Nephron (organoid): Measurements from ENCODE around the gene SF1.

ENCODE experiments used
- H3K27ac Mint-ChIP-seq, 3 experiments: 2 replicates each; pipeline ENCODE4 v1.8.0; 2020; ENCODE audit warnings: mixed read lengths in 3 of 3, mild to moderate bottlenecking in 2 of 3, moderate library complexity in 1 of 3
- H3K27me3 Mint-ChIP-seq: 2 replicates; pipeline ENCODE4 v1.8.0; 2021; ENCODE audit warnings: low read depth, mild to moderate bottlenecking, moderate library complexity, mixed read lengths
- H3K36me3 Mint-ChIP-seq: 2 replicates; pipeline ENCODE4 v1.8.0; 2020; ENCODE audit warnings: low read depth, mixed read lengths
- H3K4me1 Mint-ChIP-seq: 2 replicates; pipeline ENCODE4 v1.8.0; 2020; ENCODE audit warnings: mixed read lengths
- H3K4me3 Mint-ChIP-seq, 3 experiments: 2 replicates each; pipeline ENCODE4 v1.8.0; 2020; ENCODE audit warnings: mild to moderate bottlenecking in 3 of 3, mixed read lengths in 3 of 3, moderate library complexity in 2 of 3
- H3K9me3 Mint-ChIP-seq: 2 replicates; pipeline ENCODE4 v1.8.0; 2020; ENCODE audit warnings: mixed read lengths
- CTCF ChIP-seq, 3 experiments: fragments of 200-600 bp; sonication (generic); IDR thresholded peaks; one replicate each; pipeline ENCODE4 v1.5.0; 2021; ENCODE audit warnings: antibody characterized with exemption in 3 of 3; ENCODE audit not compliant: unreplicated experiment in 3 of 3

The SF1 gene

GRCh38 chr11:64753019-64753379 lies 25.3 kb downstream of the SF1 start:
- no peak for TF ChIP-seq CTCF (IDR thresholded peaks at IDR 0.05; ENCODE audit: unreplicated experiment in 3 of 3)
- Mint-ChIP-seq H3K36me3 (peaks cover 7% of the 10 kb centered on the region), H3K4me3 (no peak overlapping the region)

GRCh38 chr11:64752175-64752970 lies 26.0 kb downstream of the SF1 start:
- Mint-ChIP-seq H3K4me3 (no peak overlapping the region), H3K9me3 (no peaks in the 10 kb centered on the region), H3K36me3 (peaks cover 7% of the 10 kb centered on the region), H3K27ac (peak overlapping the region in 1 of 3 experiments; percentile 18), H3K4me1 (peaks cover 18% of the 10 kb centered on the region), H3K27me3 (peaks cover 8% of the 10 kb centered on the region)
- no peak for TF ChIP-seq CTCF (IDR thresholded peaks at IDR 0.05; ENCODE audit: unreplicated experiment in 3 of 3)

More at GRCh38 chr11:64753019-64753379, 25.3 kb downstream of the SF1 start:
- H3K4me1 Mint-ChIP-seq = peaks cover 16% of the 10 kb centered on the region
- no peaks in the 10 kb centered on the region for H3K9me3 Mint-ChIP-seq
- H3K27ac Mint-ChIP-seq = peak overlapping the region in 1 of 3 experiments; percentile 18
- H3K27me3 Mint-ChIP-seq = peaks cover 5% of the 10 kb centered on the region

- Mint-ChIP-seq H3K36me3 (peaks cover 7% of the 10 kb centered on the region), H3K27me3 (peaks cover 15% of the 10 kb centered on the region), H3K4me3 (no peak overlapping the region), H3K27ac (no peak overlapping the region), H3K4me1 (peaks cover 18% of the 10 kb centered on the region), H3K9me3 (no peaks in the 10 kb centered on the region)
- no peak for TF ChIP-seq CTCF (IDR thresholded peaks at IDR 0.05; ENCODE audit: unreplicated experiment in 3 of 3)
These were observed 26.8 kb downstream of the SF1 start for GRCh38 chr11:64751580-64751979.

DNA sequence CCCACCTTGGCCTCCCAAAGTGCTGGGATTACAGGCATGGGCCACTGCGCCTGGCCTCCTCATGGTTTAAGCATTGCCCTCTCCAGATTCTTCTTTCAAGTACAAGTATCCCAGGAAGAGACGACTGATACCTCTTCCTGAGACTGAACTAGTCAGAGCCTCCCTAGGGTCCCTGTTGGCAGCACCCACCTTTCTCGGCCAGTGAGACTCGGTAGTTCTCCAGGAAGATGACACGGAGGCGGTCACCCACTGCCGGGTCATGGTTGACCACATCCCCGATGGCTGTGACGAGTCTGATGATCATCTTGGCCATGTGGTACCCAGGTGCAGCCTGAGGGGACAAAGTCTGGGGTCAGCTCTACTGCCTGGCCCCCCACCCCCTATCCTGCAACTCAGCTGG lies 27.2 kb downstream of the SF1 start:
- peaks cover 7% of the 10 kb centered on the region for H3K36me3 Mint-ChIP-seq

GRCh38 chr11:64750361-64751054 lies 27.8 kb downstream of the SF1 start:
- Mint-ChIP-seq H3K36me3 (peaks cover 7% of the 10 kb centered on the region), H3K9me3 (no peaks in the 10 kb centered on the region), H3K4me1 (peaks cover 18% of the 10 kb centered on the region), H3K4me3 (no peak overlapping the region), H3K27me3 (peaks cover 20% of the 10 kb centered on the region), H3K27ac (peak overlapping the region in 1 of 3 experiments; percentile 32)
- no peak for TF ChIP-seq CTCF (IDR thresholded peaks at IDR 0.05; ENCODE audit: unreplicated experiment in 3 of 3)

More for the DNA sequence above, 27.2 kb downstream of the SF1 start:
- no peak for TF ChIP-seq CTCF (IDR thresholded peaks at IDR 0.05; ENCODE audit: unreplicated experiment in 3 of 3)
- no peaks in the 10 kb centered on the region for H3K9me3 Mint-ChIP-seq
- H3K4me3 Mint-ChIP-seq = no peak overlapping the region
- peaks cover 18% of the 10 kb centered on the region for H3K4me1 Mint-ChIP-seq
- H3K27ac Mint-ChIP-seq = no peak overlapping the region
- H3K27me3 Mint-ChIP-seq = peaks cover 20% of the 10 kb centered on the region
